Posterior cingulate gyrus (tissue), 11 donors: Measurements from ENCODE around the gene GALNT7.
A peak's percentile ranks its signal among the peaks of the same experiment; 100 is the strongest.

Experiments used
- DNase-seq, 10 donors: peaks; one replicate each; pipeline versions ENCODE4 v3.0.0 to v3.0.0-alpha.2; 2020 to 2021; ENCODE audit warnings: mixed read lengths in 3 of 10
- intact Hi-C: fragments of 100-400 bp; cut with DNase I; formaldehyde crosslinking; loops from one replicate; pipeline ENCODE4 v1.15.1; 2023

Gene GALNT7

GRCh38 chr4:173370130-173370476 lies 201.5 kb downstream of the GALNT7 start:
- intact Hi-C loops = loop anchor here (1.0 kb wide), 1 partner anchor 36 kb away; the partner anchor contains the start of gene HMGB2
- DNase-seq = peak in 5 of 10 donors; percentile 17 to 63 (median 36)

DNA sequence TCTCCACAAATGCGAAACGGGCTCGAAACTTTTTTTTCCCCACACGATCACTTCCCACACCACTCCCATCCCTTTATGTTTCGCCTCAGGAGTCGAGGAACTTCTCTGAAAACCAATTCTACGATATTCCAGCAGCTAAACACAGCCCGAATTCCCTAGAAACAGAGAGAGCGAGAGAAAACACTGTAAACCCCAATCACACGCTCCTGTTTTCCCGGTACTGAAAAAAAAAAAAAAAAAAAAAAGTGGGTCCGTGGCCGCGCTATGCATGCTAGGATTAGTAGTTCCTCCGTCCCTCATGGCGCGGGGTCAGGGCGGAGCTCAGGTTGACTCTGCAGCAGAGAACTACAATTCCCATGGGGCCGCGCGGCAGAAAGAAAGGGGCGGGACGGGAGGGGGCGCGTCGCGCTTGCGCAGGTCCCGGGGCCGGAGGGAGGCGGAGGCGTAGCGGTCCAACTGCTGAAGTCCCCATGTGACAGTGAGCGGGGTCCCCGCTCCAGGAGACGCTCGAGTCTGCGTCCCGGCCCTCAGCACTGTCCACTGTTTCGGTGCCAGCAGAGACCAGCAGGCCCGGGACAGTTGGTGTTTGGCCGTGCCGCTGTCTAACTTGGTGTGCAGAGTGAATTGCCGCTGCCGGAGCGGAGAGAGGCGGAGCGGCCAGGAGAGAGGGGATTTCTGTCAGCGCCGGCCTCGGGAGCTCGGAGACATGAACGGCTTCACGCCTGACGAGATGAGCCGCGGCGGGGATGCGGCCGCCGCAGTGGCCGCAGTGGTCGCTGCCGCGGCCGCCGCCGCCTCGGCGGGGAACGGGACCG lies 202.1 kb downstream of the GALNT7 start, which contains the start of gene SAP30:
SAP30 (plus strand) TSS at position 478 of the 815 bp plus-strand sequence; CDS start at position 707, 229 bp downstream.
- DNase-seq = peak; percentile 94 to 99 (median 96)
- intact Hi-C loops = loop anchor here (1.0 kb wide), 2 partner anchors 36 to 45 kb away; partner anchors contain the start of gene HMGB2

- peak; percentile 64 to 95 (median 74) for DNase-seq
- intact Hi-C loops = loop anchor here (1.0 kb wide), 1 partner anchor 44 kb away; no protein-coding TSS in a partner anchor
Observed at GRCh38 chr4:173371292-173372192, 202.9 kb downstream of the GALNT7 start.
